GM12872 (cell line): ENCODE measurements around the gene PTPRU.

Source experiments
- TF ChIP-seq, protein P1 (sequence below): IDR thresholded peaks from 3 replicates; pipeline ENCODE4 v1.5.1; 2011; ENCODE audit warnings: low read depth, mild to moderate bottlenecking, low read length, moderate library complexity; ENCODE audit not compliant: insufficient read depth

The PTPRU gene

DNA sequence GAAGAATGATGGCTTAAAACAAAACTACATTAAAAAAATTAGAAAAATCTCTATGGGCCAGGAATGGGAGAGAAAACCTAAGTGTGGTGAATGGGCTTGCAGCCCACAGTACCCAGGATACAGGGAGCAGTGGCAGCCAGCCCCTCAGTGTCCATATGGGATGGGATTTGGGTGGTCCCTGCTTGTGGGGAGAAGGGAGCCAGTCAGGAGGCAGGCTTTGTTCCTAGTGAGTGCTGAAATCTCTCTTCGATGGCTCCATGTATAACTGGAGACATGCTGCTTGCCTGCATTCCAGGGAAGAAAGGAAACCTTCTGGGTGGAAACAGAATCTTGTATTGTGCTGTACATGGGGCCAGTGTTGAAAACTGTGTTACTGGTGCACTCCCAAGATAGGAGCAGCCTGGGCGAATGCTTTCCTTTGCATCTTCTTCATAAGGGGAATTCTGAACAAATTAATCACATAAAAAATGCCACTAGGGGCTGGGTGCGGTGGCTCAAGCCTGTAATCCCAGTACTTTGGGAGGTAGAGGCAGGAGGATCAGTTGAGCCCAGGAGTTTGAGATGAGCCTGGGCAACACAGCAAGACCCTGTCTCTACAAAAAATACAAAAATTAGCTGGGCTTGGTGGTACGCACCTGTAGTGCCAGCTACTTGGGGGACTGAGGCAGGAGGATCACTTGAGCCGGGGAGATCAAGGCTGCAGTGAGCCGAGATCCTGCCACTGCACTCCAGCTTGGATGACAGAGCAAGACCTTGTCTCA, 36.0 kb downstream of the PTPRU start:
- TF ChIP-seq, protein P1, sequence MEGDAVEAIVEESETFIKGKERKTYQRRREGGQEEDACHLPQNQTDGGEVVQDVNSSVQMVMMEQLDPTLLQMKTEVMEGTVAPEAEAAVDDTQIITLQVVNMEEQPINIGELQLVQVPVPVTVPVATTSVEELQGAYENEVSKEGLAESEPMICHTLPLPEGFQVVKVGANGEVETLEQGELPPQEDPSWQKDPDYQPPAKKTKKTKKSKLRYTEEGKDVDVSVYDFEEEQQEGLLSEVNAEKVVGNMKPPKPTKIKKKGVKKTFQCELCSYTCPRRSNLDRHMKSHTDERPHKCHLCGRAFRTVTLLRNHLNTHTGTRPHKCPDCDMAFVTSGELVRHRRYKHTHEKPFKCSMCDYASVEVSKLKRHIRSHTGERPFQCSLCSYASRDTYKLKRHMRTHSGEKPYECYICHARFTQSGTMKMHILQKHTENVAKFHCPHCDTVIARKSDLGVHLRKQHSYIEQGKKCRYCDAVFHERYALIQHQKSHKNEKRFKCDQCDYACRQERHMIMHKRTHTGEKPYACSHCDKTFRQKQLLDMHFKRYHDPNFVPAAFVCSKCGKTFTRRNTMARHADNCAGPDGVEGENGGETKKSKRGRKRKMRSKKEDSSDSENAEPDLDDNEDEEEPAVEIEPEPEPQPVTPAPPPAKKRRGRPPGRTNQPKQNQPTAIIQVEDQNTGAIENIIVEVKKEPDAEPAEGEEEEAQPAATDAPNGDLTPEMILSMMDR: no peak

DNA sequence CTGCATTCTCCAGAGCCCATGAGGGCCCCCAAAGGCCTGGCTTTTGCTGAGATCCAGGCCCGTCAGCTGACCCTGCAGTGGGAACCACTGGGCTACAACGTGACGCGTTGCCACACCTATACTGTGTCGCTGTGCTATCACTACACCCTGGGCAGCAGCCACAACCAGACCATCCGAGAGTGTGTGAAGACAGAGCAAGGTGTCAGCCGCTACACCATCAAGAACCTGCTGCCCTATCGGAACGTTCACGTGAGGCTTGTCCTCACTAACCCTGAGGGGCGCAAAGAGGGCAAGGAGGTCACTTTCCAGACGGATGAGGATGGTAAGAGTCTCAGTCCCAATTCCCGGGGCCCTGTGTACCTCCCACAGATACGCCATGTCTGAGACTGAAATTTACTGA, 39.1 kb downstream of the PTPRU start:
- TF ChIP-seq, protein P1: no peak

DNA sequence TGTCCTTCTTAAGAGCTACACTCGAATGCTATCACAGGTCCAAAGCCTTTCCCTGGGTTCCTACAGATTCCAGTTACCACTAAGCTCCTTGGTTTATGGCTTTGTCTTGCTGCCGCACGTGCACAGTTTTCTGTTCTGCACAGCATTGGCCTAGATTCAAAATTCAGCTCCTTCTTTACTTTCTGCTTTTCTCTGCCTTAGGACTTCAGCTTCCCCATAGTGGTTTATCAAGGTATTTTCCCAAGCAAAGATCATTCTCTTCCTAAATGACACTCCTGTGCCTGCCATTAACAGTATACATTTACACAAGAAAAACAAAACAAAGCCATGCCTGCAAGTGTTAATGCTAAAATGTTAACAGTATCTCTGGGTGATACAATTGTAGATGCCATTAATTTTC, 41.8 kb downstream of the PTPRU start:
- TF ChIP-seq, protein P1: no peak

DNA sequence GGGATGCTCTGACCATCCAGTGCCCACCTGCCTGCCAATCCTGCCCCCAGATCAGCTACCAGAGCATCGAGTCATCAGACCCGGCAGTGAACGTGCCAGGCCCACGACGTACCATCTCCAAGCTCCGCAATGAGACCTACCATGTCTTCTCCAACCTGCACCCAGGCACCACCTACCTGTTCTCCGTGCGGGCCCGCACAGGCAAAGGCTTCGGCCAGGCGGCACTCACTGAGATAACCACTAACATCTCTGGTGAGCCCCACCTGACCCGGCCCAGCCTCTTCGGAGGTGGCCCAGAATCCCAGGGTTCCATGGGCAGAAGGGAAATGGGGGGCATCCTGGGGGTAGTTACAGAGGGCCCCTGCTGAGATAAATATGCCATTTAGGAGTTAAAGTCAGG, 43.1 kb downstream of the PTPRU start:
- TF ChIP-seq, protein P1: no peak

DNA sequence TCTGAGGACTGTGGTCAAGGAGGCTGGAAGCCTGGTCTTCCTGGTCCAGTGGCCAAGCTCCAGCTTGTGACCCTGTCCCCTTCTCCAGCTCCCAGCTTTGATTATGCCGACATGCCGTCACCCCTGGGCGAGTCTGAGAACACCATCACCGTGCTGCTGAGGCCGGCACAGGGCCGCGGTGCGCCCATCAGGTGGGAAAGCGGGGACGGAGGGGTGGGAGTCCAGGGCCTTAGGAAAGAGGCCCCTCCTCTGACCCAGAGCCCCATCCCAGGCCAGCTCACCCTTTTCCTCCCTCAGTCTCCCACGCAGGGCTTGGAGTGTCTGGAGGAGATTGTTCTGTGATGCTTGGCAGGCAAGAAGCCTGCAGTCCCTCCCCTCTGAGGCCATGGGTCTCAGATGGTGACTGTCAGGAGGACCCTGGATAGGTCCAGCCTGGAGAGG, 43.6 kb downstream of the PTPRU start:
- TF ChIP-seq, protein P1: no peak

DNA sequence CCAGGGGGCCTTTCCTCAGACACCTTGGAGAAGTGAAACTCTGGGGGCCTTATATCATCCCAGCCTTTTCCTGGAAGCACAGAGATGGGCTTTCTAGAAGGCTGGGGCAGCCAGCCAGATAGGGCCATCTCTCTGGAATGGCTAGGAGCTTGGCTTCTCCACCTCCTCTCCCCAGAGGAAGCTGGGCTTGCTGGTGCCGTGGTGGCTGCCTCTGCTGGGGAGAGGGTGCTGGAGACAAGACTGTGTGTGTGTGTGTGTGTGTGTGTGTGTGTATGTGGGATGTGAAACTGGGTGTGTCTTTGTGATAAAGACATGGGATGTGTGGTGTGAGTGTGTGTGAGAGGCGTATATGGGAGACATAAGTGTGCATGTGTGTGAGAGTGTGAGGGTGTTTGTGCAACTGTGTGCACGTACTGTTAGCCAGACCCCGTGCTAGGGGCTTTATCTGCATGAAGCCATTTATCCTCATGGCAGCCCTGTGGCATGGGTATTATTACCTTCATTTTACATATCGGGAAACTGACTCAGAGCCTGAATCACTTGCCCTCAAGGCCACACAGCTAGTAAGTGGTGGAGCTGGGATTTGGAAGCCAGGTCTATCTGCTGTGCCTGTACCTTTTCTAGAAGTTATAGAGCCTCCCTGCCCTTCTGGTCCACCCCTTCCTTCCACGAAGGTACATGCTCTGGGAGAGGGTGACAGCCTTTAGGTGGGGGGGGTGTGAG, 44.2 kb downstream of the PTPRU start:
- TF ChIP-seq, protein P1: no peak

DNA sequence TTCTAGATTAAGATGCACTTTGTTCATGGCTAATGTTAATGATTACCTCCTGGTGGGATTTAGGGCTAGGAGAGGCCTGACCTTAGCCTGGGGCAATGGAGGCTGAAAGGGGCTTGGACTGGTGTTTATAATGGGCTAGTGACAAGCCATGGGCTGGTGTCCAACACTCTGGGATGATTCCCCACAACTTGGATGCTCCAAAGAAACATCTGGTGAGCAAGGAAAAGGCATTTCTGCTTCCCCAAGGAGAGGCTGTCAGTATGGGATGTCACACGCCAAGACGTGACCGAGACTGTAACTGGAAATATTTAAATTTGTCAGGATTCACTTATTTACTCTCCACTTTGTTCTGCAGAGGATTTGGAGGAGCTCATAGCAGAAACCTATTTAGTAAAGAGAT, 45.2 kb downstream of the PTPRU start:
- TF ChIP-seq, protein P1: no peak
